Measurements from ENCODE around the gene TAMALIN.

The TAMALIN gene

GRCh38 chr12:52062167-52063081 is 55.7 kb downstream of the TAMALIN start:
- TF ChIP-seq POU2F2 (IDR thresholded peaks at IDR 0.05; ENCODE audit: low read depth, low read length) (no peak), POLR2A (IDR thresholded peaks at IDR 0.05; ENCODE audit: low read depth, low read length) (no peak), POLR2AphosphoS5 (IDR thresholded peaks at IDR 0.05; ENCODE audit: low read depth, low read length) (no peak), SPI1 (IDR thresholded peaks at IDR 0.05; ENCODE audit: low read depth, low read length) (no peak), PAX5 (IDR thresholded peaks at IDR 0.05; ENCODE audit: insufficient read depth, low read length, severe bottlenecking) (no peak), TAF1 (IDR thresholded peaks at IDR 0.05; ENCODE audit: low read depth, low read length) (no peak)
- FAIRE-seq (no peak), DNase-seq (ENCODE audit: insufficient read length, low spot score) (no peak)

DNA sequence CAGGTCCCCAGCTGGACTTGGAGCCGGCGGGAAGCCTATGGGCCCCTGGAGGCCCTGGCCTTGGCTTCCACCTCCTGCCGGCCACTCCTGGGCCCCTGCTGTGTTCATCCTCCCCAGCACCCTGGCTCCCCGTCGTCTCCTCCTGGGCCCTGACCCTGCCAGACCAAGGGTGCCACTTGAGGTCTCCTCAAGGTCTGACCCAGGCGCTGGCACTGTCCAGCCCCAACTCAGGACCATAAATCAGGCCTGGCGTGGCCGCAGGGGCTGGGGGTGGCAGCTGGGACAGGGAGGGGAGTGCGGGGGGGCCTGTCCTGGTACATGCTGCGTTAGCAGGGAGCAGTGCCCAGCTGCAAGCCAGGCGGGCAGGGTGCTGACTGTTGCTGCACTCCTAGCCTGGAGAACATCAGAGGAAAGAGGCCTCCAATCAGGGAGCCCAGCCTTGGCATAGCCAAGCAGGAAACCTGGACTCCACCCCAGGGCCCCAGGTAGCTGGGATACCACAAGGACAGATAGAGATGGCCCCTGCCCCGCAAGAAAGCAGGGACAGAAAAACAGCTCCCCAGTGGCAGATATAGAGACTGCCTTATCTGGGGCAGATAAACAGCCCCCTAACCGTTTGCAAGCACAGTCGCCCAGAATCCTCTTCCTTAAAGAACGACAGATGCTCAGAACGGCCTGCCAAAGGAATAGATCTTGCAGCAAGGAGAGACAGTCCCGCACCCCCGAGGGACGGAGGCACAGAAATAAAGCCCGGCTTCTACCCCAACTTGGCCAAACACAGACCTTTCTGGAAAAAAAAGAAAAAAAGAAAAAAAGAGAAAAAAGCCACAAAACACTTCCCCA is 56.6 kb downstream of the TAMALIN start:
- DNase-seq (ENCODE audit: insufficient read length, low spot score) (no peak), FAIRE-seq (no peak)
- TF ChIP-seq POLR2A (IDR thresholded peaks at IDR 0.05; ENCODE audit: low read depth, low read length) = no peak
- TF ChIP-seq TAF1 (IDR thresholded peaks at IDR 0.05; ENCODE audit: low read depth, low read length) = no peak
- TF ChIP-seq SPI1 (IDR thresholded peaks at IDR 0.05; ENCODE audit: low read depth, low read length) = no peak
- no peak for TF ChIP-seq POLR2AphosphoS5 (IDR thresholded peaks at IDR 0.05; ENCODE audit: low read depth, low read length)
- no peak for TF ChIP-seq PAX5 (IDR thresholded peaks at IDR 0.05; ENCODE audit: insufficient read depth, low read length, severe bottlenecking)
- no peak for TF ChIP-seq POU2F2 (IDR thresholded peaks at IDR 0.05; ENCODE audit: low read depth, low read length)

GRCh38 chr12:52063981-52064649 is 57.4 kb downstream of the TAMALIN start:
- no peak for TF ChIP-seq POLR2AphosphoS5 (IDR thresholded peaks at IDR 0.05; ENCODE audit: low read depth, low read length)
- no peak for TF ChIP-seq POLR2A (IDR thresholded peaks at IDR 0.05; ENCODE audit: low read depth, low read length)
- TF ChIP-seq TAF1 (IDR thresholded peaks at IDR 0.05; ENCODE audit: low read depth, low read length) = no peak
- TF ChIP-seq PAX5 (IDR thresholded peaks at IDR 0.05; ENCODE audit: insufficient read depth, low read length, severe bottlenecking) = no peak
- no peak for TF ChIP-seq POU2F2 (IDR thresholded peaks at IDR 0.05; ENCODE audit: low read depth, low read length)
- TF ChIP-seq SPI1 (IDR thresholded peaks at IDR 0.05; ENCODE audit: low read depth, low read length) = no peak
- no peak for FAIRE-seq
- no peak for DNase-seq (ENCODE audit: insufficient read length, low spot score)

Measured in GM12891 (cell line).